CD4-positive, alpha-beta T cell treated with Interleukin-4 for 1 hour (primary cell): ENCODE measurements around the gene PDLIM7.
A peak's percentile ranks its signal among the peaks of the same experiment; 100 is the strongest.
"Not testable (repeated sequence)": the region's sequence is repeated elsewhere in the genome, so short reads cannot be mapped to it uniquely, and the experiment has no call there.

Experiments used
- DNase-seq, 2 donors: peaks; one replicate each; pipeline ENCODE4 v3.0.0-alpha.2; 2020 to 2022

The PDLIM7 gene, protein sequence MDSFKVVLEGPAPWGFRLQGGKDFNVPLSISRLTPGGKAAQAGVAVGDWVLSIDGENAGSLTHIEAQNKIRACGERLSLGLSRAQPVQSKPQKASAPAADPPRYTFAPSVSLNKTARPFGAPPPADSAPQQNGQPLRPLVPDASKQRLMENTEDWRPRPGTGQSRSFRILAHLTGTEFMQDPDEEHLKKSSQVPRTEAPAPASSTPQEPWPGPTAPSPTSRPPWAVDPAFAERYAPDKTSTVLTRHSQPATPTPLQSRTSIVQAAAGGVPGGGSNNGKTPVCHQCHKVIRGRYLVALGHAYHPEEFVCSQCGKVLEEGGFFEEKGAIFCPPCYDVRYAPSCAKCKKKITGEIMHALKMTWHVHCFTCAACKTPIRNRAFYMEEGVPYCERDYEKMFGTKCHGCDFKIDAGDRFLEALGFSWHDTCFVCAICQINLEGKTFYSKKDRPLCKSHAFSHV

DNA sequence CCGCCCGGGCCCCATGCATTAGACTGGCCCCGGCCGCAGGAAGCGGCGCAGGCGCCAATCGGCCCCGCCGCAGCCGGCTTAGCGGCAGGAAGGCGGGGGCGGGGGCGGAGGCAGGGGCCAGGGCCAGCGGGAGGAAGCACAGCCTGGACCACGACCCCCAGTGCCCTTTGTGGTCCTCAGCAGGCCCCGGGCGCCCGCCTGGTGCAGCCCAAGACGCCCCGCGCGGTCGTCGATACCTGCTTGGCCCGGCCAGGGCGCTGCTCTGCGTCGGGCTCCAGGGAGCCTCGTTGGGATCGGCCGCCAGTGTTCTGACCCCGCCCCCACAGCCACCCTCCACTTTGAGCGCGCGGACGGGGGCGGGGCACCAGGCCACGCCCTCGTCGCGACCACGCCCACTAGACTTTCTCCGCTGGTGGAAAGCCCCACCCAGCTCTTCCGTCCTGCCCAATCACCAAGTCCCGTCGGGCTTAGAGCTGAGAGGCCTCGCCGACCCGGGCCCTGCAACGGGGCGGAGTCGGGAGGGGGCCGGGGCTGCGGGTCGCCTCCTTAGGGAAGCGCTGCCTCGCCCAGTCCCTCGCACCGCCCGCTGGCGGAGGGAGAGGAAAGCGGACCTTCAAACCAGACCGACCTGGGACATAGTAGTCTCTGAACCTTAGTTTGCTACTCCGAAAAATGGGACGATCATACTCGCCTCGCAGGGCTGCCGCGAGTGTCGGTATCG, at the start of gene PDLIM7:
Gene PDLIM7, minus strand, starts transcription at position 313 of the 721 bp plus-strand sequence. CDS start 1,092 bp downstream, outside the sequence.
- DNase-seq, result peak; percentile 94 to 95

DNA sequence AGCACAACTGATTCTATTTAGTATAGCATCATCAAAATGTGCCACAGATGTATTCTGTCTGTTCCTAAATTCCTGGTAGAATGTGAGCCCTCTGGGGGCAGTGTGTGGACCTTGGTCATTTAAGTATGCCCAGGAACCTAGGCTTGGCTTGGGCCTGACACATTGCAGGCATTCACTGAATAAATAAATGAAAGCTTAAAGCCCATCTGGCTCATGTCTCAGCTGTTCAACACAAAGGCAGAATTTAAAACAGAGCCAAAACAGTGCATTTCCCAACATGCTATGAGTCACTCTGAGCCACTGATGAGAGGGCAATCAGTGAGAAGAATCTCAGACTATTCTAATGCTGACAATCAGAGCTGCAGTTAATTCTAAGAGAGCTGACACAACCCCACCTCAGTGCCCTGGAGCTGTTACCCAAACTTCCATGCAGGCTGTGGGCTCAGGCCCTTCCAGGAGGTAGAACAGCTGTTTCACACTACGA, 48.9 kb upstream of the PDLIM7 start:
- peak in 1 of 2 donors; percentile 23 for DNase-seq

DNA sequence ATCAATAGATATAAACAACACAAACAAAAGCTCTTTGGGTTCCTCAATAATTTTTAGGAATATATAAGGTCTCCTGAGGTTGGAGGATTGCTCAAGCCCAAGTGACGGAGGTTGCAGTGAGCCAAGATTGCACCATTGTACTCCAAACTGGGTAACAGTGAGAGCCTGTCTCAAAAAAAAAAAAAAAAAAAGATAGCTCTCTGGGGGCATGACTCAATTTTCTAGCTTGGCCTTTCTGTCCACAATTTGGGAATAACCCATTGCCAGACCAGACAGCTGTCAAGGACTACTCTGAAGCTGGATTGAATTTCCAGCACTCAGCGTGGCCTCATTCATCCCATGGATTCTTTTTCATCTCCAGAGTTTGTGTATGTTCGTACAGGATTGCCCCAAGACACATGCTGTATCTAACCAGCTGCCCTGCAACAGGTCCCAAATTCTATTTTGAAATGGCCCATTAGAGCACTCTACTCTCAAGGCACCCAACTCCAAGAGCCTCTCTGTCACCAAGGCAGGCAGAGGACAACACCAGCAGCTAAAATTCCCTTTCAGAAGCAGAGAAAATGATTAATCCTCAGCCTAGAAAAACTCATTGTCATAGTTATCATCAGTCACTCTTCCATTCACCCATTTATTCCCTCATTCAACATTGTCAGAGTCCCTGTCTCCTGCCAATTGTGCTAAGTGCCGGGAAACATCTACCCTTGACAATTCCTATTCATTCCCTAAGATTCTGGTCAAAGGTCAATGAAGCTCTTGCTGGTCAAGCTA, 48.3 kb upstream of the PDLIM7 start:
- DNase-seq, result peak in 1 of 2 donors; percentile 45

DNA sequence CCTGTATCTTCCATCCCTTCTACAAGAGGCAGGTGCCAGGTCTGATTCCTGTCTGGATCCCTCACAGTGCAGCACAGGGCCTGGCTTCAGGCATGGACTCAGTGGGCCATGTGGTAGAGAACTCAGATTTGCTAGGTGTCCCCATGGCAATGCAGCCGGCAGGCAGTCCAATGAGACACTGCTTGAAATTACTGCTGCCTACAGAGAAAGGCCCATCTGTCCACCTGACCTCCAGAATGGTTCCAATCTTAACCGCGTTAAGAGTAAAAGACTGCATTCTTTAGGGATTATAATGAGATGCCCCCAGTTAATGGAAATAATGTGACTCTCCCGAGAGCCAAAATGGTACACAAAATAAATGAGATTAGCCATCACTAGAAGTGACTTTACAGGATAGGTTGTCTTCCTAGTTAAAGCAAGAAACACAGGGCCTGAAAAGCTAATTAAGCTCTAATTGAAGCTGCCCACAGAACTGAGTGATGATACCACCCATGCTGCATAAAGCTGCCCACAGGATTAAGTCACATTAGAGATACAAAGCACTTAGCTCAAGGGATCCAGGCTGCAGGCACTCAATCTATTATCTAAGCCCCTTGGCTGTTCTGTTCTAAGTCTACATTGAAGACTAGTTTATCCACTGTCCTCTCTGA, 45.5 kb upstream of the PDLIM7 start:
- no peak for DNase-seq

DNA sequence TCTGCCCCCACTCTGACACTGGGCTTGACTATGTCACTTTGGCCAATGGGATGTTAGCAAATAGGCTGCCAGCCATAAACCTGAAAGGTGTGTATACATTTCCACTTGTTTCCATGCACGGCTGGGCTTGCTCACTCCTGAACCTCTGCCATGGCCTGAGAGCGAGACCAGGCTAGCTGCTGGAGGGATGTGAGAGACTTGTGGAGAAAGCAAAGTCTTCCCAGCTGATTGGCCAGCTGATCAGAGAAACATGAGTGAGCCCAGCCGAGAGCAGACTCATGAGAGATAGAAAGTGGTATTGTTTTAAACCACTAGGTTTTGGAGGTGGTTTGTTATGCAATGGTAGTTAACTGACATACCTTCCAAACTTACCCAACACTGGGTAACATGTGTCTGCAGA, 43.0 kb upstream of the PDLIM7 start:
- no peak for DNase-seq

DNA sequence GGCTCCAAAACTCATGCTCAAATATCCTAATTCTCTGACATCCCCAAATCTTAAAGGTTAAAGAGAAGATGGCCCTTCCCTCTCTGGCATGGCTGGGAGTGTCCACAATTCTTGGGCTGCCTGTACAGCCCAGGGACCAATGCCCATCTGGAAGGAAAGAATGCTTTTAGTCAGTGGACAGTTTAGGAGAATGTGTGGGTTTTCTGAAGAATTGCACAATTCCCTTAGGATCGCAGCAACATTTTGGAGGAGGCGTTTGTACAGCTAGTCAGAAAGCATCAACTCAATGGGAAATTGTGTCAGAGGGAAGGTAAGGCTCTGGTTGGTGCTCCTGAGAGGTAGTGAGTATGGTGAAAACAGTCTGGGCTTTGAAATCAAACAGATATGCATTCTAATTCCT, 42.0 kb upstream of the PDLIM7 start:
- no peak for DNase-seq

DNA sequence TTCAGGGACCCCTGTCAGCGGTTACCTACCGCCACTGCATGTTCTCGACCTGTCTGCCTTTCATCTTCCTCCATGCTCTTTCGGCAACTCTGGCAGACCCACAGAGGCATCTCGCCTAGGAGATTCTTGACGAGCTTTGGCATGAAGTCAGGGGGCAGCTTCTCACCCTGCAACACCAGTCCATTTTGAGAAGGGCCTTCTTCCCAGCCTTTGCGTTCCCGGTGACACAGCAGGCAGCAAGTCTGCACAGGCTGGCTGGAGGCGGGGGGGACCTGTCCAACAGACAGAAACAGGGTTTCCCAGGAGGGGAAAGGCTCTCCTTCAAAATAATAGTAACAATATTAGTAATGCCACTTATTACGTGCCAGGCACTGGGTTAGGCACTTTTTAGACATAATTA, 41.5 kb upstream of the PDLIM7 start:
- no peak for DNase-seq

DNA sequence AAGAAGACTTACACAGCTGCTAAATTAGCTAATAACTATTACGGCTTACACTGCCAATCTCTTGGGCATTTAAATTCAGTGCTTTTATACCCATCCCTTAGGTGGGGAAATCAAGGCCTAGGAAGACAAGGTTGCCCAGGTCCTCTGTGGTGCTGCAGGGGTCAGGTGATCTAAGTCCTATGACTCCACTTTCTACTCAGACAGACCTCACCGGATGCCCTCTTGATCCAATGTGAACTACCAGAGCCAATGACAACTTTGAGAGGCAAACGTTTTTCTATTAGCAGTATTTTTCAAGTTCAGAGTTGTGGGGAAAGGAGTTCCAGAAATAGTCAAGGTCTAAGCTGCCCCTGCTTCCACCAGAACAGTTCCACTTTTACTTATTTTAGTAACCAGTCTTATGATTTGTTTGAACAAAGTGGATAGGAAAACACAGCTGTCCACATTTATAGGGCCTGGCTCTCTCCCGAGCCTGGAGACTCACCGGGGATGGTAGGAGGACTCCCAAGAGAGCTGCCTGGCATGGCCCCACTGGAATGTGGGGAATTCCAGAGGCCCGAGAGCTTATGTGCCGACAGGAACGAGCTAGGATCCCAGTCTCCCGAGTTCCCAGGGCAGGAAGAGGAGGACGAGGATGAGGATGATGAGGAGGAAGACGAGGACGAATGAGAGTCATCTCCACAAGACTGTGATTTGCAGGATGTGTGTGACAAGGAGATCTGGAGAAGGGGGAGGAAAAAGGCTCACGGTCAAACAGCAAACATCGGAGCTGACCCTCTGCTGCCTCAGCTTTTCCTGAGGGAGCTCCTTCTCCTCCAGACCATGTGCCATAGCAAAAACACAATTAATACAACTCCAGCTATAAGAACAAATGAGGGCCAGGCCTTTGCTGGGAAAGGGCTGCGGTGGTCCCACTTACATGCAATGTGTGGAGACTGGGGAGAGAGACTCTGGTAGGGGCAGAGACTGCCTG, 40.3 kb upstream of the PDLIM7 start:
- no peak for DNase-seq

DNA sequence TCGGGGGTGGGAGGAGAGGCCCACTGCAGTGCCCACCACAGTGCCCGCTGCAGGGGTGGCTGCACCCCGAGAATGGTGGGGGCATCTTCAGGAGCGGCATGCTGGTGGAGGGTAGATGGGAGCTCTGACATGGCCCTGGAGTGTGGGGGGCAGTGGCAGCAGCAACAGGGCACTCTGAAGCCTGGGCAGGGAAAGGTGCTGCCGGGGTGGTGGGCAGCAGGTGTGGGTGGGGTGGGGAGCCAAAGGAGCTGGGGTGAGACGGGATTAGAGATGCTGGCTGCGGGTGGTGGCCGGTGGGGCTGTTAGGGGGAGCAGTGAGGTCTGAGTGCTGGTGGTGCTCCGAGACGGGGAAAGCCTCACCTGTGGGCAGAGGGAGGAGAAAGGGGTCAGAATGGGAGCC, 39.0 kb upstream of the PDLIM7 start:
- DNase-seq, result no peak

DNA sequence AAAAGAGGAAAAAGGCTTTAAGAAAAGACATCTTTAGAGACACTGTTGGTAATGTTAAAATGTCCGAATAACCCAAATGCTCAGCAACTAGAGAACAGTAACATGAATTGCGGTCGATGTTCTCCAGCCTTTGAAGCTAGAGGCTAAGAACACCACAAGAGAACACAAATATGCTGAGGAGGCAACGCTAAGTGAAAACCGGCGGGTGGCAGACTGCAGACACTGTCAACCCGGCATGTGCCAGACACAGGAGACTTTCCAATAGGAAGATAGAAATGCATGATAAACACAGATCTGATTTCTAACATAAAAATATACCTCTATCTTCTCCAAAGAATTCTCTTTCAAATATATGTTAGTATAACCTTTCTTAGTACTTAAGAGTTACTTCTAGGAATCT, 37.7 kb upstream of the PDLIM7 start:
- no peak for DNase-seq

DNA sequence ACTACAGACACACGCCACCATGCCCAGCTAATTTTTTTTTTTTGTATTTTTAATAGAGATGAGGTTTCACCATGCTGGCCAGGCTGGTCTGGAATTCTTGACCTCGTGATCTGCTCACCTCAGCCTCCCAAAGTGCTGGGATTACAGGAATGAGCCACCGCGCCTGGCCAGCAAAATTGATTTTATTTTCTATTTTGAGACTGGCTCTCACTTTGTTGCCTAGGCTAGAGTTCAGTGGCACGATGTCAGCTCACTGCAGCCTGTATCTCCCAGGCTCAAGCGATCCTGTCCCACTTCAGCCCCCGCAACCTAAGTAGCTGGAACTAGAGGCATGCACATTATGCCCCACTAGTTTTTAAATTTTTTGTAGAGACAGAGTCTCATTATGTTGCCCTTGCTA, 37.0 kb upstream of the PDLIM7 start:
- DNase-seq, result not testable (repeated sequence)

DNA sequence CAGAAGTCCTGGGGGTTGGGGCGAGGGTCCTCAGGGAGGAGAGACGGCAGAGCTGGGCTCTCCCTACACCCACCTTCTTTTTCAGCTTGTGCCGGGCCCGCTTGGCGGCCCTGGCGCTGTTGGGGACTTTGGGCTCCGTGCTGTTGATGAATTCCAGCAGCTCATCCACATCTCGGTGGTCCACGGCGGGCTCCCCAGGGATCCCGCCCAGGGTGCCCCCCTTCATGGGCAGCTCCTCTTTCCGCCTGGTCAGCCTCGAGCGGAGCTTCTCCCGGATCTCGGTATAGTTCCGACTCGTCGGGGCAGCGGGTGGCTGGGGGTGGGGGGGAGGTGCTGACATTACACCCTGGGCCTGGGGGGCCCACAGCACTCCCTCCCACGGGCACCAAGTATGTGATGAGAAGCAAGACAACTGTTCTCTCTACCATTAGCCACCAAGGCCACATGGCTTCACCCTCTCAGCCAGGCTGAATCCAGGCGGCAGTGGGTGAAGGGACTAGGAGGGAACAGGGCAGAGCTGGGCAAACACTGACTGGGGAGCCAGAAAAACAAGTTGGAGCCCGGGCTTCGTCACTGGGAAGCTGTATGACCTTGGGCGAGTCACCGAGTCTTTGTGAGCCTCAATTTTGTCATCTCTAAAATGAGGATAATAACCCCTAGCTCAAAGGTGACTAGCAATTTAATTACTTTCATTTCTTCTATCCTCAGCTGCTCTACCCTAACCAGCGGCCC, 34.0 kb upstream of the PDLIM7 start:
- DNase-seq, result no peak

DNA sequence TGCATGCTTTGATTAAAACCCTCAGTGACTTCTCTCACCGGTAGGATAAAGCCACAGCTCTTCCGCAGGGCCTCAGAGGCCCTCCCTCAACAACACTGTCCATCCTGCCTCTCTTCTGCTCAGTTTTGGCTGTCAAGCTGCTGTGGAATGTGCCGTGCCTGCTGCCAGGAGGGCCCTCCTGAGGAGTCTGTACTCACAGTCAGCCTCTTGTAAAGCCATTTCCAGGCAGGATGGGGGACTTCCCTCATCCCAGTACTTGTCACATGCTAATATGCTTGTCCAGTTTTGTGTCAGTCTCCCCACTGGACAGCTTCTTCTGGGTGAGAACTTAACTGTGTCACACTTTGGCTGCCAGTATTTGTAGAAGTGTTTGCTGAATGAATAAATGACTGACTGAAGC, 33.2 kb upstream of the PDLIM7 start:
- no peak for DNase-seq

DNA sequence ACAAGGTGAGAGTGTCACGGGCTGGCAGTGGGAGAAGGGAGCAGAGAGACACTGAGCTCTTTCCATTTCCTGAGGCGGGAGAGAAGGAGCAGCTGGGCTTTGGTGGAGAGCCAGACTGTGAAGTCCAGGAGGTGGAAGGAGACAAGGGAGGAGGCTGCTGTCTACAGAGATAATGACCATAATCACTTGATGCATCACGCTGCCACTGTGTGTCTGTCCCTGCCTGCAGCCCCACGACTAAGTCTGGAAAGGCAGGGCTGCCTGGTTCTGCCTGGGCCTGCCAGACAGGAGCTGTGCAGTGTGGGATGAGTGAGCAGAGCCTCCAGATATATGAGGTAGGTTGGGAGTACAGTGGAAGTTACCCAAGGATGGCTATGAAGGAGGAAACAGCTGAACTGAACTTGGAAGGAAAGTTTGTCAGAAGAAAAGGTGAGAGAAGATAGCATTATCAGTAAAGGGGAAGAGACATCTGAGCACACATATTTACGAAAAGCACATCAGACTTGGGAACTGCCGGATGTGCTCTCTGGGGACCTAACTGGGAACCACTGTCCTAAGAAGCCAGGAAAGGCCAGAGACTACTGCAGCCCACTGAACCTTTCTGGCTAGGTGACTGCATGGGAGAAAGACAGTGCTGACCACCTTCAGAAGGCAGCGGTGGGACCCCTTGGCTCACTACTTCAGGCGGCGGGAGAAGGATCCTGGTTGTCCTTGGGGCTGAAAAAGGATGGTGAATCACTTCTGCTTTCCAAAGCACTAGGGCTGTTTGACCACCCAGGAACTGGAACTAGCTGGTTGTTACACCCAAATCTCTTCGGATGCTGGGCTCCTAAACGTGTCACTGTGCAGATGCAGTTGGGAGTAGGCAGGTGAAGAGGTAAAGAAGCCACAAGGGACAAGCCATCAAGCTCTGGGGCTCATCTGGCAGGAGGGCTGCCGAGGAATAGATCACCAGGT, 32.1 kb upstream of the PDLIM7 start:
- DNase-seq, result no peak

DNA sequence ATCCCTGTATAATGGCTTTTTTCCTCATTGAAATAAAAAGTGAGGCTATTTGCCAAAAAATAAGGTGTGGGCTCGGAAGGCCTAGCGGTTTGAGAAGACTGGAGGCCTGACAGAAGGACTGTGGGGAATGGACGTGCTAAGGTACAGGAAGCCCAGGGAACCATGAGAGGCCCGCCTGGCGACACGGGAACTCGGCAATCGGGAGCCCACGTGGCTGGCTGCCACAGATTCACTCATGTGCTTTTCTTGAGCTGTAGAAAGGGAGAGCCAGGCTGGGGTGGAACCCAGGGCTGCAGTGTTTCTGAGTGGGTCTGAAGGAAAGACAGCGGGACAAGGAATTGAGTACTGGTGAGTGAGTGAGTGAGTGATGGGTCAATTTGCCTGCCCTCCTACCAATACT, 31.2 kb upstream of the PDLIM7 start:
- DNase-seq, result no peak

DNA sequence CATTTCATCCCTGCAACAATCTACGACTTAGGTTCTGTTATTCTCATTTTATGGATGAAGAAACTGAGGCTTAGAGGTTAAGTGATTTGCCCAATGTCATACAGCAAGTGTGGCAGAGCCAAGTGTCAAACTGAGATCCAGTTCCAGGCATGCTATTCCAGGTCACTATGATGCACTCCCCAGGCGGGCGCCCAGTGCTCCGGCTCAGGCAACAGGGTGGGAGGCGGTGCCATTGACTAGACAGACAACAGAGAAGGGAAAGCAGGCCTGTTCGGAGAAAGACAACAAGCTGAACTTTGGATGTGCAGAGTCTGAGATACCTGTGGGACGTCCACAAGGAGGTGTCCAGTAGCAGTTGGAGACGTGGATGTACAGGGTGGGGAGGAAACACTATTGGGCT, 30.2 kb upstream of the PDLIM7 start:
- DNase-seq, result no peak

DNA sequence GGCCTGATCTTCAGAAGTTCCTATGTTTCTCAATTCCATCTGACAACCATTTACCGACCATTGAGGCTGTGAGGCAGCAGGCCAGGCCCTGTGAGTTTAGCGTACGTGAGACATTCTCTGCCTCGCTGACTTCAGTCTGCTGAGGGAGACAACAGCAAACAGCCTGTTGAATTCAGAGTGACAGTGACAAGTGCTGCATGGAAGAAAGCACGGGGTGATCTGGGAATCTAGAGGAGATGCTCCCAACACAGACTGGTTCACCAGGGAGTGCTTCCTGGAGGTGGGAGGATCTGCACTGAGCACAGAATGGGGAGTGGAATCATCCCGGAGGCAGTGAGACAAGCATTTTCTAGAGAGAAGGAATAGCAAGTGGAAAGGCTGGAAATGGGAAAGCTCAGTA, 29.4 kb upstream of the PDLIM7 start:
- no peak for DNase-seq

DNA sequence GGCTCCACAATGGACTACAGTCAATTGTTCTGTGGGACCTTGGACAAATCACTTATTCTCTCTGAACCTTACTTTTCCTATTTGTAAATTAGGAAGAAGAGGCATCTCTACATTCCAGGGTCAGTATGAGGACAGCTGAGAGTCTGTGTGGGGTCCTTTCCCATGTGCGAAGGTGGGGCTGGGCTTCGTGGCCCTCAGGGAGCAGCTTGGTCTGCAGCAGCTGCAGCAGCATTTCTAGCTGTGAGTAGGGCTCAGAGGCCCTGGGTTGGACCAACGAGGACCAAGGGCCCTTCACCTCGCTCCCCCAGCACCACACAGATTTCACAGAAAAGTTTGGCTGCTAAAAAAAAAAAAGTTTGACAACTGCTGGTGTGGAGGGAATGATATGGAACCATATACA, 28.8 kb upstream of the PDLIM7 start:
- DNase-seq, result no peak

DNA sequence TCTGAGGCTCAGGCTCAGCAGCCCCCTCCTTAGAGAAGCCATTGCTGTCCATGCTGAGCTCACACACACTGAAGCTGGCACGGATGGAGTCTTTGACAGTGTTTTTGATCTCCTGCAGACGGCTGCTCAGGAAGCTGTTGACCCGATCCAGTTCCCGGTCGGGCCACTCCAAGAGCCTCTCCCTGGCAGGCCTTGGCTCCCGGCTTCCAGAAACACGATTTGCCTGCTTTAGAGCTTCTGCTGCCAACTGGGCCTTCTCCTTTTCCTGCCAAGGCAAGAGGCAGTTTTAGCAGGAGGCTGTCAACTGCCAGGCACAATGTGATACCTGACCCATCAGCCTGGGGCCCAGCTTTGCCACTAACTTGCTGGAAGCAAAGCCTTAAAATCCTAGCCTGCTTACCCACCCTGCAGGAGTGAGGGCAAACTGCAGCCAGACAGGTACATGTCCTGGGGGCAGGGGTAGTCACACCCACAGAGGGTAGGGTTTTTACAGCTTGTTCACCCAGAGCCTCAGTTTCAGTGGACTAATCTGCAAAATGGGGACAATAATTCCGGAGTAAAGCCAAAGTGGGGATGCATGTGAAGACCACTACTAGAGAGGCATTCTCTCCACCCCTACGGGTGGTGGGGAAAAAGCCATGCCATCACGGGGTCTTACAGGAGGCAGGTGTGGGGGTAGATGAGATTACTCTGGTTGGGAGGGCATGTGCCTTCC, 27.7 kb upstream of the PDLIM7 start:
- no peak for DNase-seq
